Measurements from ENCODE around the gene DNAJC17. TPM values are rescaled to one million over a fixed set of nuclear protein-coding genes. Genes with fewer than 3 reads are reported as not detected.

The DNAJC17 gene
- total RNA-seq, 1 experiment from 2014 or later: 39.3 TPM

DNA sequence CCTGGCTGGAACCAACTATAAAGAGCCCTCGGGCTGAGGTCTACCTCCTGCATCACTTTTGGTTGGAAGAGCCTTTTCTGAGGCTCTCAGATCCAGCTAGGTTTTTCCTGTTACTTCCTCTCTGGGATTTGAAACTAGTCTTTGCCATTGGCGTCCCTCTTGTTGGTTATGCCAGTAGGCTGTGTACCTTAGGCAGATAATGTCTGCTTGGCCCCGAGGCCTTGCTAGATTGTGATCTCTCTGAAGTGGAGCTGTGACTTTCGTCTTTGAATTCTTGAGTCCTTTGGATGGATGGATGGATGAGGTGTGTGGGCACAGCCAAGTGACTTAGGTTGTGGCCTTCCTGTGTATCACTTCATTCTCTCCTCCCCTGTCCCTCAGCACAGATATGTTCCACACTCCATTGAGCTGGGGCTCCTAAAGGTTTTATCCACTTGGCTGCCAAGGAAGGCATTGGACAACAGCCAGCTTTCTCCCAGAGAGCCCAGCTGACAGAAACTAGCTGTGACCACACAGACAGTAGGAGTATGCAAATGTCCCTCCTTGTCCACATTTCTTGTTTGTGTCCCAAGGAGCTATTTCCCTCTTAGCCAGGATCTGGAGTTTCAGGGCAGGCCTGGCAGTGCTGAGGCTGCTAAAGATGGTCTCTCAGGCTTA is 7.9 kb upstream of the DNAJC17 start:
- H3K9me3 ChIP-seq (ENCODE audit: control insufficient read depth, insufficient read depth, low read depth, low read length): no peaks in the 10 kb centered on the region
- H3K4me3 ChIP-seq (ENCODE audit: low read depth in 2 of 2, low read length in 2 of 2): no peak overlapping the region
- no TSS peak for BruUV-seq (replicated peaks)
- TF ChIP-seq POLR2AphosphoS5 (IDR thresholded peaks at IDR 0.05; ENCODE audit: low read depth, low read length) (no peak), TCF7L2 (IDR thresholded peaks at IDR 0.05; ENCODE audit: low read depth, low read length) (no peak)
- no peaks in the 10 kb centered on the region for H3K36me3 ChIP-seq (ENCODE audit: control insufficient read depth, insufficient read depth, low read length)
- in situ Hi-C loops (cut with HindIII; ENCODE audit: low pct_unique_long_range_greater_than_20kb, low sequenced_read_pairs): no loop called here
- POLR2A ChIA-PET: interaction anchor here (0.6 kb wide), 1 partner anchor 75 kb away, joined by 3 read pairs; no protein-coding TSS in a partner anchor
- DNase-seq (ENCODE audit: low read depth, low spot score): no peak
- no peaks in the 10 kb centered on the region for H3K27me3 ChIP-seq (ENCODE audit: control insufficient read depth, insufficient read depth, low read length)
- H3K4me1 ChIP-seq (ENCODE audit: control insufficient read depth, insufficient read depth, low read length): 0 out of 2 replicates have a peak, but pooled peaks cover 3% of the 10 kb centered on the region
- ATAC-seq: no peak
- H3K27ac ChIP-seq (ENCODE audit: low read length): no peak overlapping the region
- CTCF ChIA-PET: interaction anchor here (0.6 kb wide), 1 partner anchor 69 kb away, joined by 5 read pairs; no protein-coding TSS in a partner anchor
- intact Hi-C loops (cut with micrococcal nuclease; ENCODE audit: unreplicated experiment): no loop called here

DNA sequence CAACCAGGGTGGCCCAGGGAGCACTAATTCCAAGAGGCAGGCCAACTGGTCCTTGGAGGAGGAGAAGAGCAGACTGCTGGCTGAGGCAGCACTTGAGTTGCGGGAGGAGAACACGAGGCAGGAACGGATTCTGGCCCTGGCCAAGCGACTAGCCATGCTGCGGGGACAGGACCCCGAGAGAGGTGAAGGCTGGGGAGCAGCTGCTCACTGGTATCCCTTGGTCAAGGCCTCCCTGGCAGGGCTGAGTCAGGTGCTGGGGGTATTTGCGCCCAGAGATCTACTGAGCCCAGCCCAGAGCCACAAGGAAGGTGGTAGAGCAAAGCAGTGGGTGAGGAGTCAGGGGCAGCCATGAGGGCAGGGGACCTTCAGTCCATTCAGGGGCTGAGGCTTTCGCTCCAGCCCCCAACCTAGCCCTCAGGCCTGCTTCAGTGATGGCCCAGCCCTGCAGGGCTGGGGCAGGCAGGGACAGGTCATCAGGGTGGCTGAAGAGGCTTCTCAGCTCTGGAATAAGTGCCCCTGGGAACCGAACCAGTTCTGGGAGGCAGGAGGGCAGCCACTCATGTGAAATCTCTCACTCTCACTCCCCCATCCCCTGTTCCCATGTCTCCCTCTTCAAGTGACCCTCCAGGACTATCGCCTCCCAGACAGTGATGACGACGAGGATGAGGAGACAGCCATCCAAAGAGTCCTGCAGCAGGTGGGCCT is 5.6 kb upstream of the DNAJC17 start:
- BruUV-seq (replicated peaks): no TSS peak
- H3K36me3 ChIP-seq (ENCODE audit: control insufficient read depth, insufficient read depth, low read length): no peaks in the 10 kb centered on the region
- DNase-seq (ENCODE audit: low read depth, low spot score): no peak
- ChIA-PET POLR2A (no interaction called here), CTCF (no interaction called here)
- H3K4me3 ChIP-seq (ENCODE audit: low read depth in 2 of 2, low read length in 2 of 2): no peak overlapping the region
- intact Hi-C loops (cut with micrococcal nuclease; ENCODE audit: unreplicated experiment) (no loop called here), in situ Hi-C loops (cut with HindIII; ENCODE audit: low pct_unique_long_range_greater_than_20kb, low sequenced_read_pairs) (no loop called here)
- ATAC-seq: no peak
- no peaks in the 10 kb centered on the region for H3K9me3 ChIP-seq (ENCODE audit: control insufficient read depth, insufficient read depth, low read depth, low read length)
- H3K27ac ChIP-seq (ENCODE audit: low read length): no peak overlapping the region
- H3K4me1 ChIP-seq (ENCODE audit: control insufficient read depth, insufficient read depth, low read length): peaks cover 13% of the 10 kb centered on the region
- TF ChIP-seq, protein P1, sequence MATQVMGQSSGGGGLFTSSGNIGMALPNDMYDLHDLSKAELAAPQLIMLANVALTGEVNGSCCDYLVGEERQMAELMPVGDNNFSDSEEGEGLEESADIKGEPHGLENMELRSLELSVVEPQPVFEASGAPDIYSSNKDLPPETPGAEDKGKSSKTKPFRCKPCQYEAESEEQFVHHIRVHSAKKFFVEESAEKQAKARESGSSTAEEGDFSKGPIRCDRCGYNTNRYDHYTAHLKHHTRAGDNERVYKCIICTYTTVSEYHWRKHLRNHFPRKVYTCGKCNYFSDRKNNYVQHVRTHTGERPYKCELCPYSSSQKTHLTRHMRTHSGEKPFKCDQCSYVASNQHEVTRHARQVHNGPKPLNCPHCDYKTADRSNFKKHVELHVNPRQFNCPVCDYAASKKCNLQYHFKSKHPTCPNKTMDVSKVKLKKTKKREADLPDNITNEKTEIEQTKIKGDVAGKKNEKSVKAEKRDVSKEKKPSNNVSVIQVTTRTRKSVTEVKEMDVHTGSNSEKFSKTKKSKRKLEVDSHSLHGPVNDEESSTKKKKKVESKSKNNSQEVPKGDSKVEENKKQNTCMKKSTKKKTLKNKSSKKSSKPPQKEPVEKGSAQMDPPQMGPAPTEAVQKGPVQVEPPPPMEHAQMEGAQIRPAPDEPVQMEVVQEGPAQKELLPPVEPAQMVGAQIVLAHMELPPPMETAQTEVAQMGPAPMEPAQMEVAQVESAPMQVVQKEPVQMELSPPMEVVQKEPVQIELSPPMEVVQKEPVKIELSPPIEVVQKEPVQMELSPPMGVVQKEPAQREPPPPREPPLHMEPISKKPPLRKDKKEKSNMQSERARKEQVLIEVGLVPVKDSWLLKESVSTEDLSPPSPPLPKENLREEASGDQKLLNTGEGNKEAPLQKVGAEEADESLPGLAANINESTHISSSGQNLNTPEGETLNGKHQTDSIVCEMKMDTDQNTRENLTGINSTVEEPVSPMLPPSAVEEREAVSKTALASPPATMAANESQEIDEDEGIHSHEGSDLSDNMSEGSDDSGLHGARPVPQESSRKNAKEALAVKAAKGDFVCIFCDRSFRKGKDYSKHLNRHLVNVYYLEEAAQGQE (IDR thresholded peaks at IDR 0.05; ENCODE audit: insufficient read depth in 1 of 2, low read depth in 2 of 2, low read length in 1 of 2): no peak
- TF ChIP-seq, protein P2, sequence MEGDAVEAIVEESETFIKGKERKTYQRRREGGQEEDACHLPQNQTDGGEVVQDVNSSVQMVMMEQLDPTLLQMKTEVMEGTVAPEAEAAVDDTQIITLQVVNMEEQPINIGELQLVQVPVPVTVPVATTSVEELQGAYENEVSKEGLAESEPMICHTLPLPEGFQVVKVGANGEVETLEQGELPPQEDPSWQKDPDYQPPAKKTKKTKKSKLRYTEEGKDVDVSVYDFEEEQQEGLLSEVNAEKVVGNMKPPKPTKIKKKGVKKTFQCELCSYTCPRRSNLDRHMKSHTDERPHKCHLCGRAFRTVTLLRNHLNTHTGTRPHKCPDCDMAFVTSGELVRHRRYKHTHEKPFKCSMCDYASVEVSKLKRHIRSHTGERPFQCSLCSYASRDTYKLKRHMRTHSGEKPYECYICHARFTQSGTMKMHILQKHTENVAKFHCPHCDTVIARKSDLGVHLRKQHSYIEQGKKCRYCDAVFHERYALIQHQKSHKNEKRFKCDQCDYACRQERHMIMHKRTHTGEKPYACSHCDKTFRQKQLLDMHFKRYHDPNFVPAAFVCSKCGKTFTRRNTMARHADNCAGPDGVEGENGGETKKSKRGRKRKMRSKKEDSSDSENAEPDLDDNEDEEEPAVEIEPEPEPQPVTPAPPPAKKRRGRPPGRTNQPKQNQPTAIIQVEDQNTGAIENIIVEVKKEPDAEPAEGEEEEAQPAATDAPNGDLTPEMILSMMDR (IDR thresholded peaks at IDR 0.05): no peak
- TF ChIP-seq SIN3A (IDR thresholded peaks at IDR 0.05; ENCODE audit: borderline replicate concordance, insufficient read depth, low read depth, low read length) (no peak), TCF7L2 (IDR thresholded peaks at IDR 0.05; ENCODE audit: low read depth, low read length) (no peak), POLR2AphosphoS5 (IDR thresholded peaks at IDR 0.05; ENCODE audit: low read depth, low read length) (no peak)
- H3K27me3 ChIP-seq (ENCODE audit: control insufficient read depth, insufficient read depth, low read length): no peaks in the 10 kb centered on the region
